Cardiac muscle cell (in vitro differentiated cells and primary cell): ENCODE data around the gene SECTM1. TPM values are rescaled to one million over a fixed set of nuclear protein-coding genes. Genes with fewer than 3 reads are reported as not detected.
A peak's percentile ranks its signal among the peaks of the same experiment; 100 is the strongest.

Source experiments
- DNase-seq, 2 donors: peaks; one replicate each; pipeline versions ENCODE4 v3.0.0 to v3.0.0-alpha.2; 2010 to 2017; ENCODE audit warnings: low read depth in 1 of 2, low spot score in 1 of 2
- H3K27ac ChIP-seq: fragments of 200-600 bp; sonication (generic); 2 replicates; pipeline ENCODE4 v1.5.1; 2016
- H3K27me3 ChIP-seq: fragments of 200-600 bp; sonication (generic); 2 replicates; pipeline ENCODE4 v1.6.0; 2016; ENCODE audit warnings: control low read depth
- H3K36me3 ChIP-seq: fragments of 200-600 bp; sonication (generic); 2 replicates; pipeline ENCODE4 v1.5.1; 2016; ENCODE audit warnings: control low read depth
- H3K4me1 ChIP-seq: fragments of 200-600 bp; sonication (generic); 2 replicates; pipeline ENCODE4 v1.8.1; 2017; ENCODE audit warnings: low read depth, mild to moderate bottlenecking, mixed run types
- H3K4me3 ChIP-seq: fragments of 200-600 bp; sonication (generic); 2 replicates; pipeline ENCODE4 v1.5.1; 2016; ENCODE audit warnings: mild to moderate bottlenecking
- H3K9me3 ChIP-seq: fragments of 200-600 bp; sonication (generic); 2 replicates; pipeline ENCODE4 v1.5.1; 2017; ENCODE audit warnings: low read depth, mild to moderate bottlenecking, control low read depth
- polyA plus RNA-seq: library from polyadenylated mRNA; unstranded; fragments of >200 nt; fragmentation: Nextera tagmentation; extraction: Ambion mirVana; gene quantifications from 2 replicates; pipeline ENCODE4 v1.2.1, GENCODE V29; 2016
- total RNA-seq: library from RNA; depleted of rRNA; stranded (reverse); fragments of >200 nt; gene quantifications from 2 replicates; pipeline ENCODE4 v1.2.3, GENCODE V29; 2016
- TF ChIP-seq, protein P1 (sequence below): IDR thresholded peaks from 2 replicates; pipeline ENCODE4 v1.5.1; 2012; ENCODE audit warnings: low read depth, mild to moderate bottlenecking, low read length

The SECTM1 gene
- total and polyA plus RNA-seq, 2 experiments from 2014 or later, result not detected

DNA sequence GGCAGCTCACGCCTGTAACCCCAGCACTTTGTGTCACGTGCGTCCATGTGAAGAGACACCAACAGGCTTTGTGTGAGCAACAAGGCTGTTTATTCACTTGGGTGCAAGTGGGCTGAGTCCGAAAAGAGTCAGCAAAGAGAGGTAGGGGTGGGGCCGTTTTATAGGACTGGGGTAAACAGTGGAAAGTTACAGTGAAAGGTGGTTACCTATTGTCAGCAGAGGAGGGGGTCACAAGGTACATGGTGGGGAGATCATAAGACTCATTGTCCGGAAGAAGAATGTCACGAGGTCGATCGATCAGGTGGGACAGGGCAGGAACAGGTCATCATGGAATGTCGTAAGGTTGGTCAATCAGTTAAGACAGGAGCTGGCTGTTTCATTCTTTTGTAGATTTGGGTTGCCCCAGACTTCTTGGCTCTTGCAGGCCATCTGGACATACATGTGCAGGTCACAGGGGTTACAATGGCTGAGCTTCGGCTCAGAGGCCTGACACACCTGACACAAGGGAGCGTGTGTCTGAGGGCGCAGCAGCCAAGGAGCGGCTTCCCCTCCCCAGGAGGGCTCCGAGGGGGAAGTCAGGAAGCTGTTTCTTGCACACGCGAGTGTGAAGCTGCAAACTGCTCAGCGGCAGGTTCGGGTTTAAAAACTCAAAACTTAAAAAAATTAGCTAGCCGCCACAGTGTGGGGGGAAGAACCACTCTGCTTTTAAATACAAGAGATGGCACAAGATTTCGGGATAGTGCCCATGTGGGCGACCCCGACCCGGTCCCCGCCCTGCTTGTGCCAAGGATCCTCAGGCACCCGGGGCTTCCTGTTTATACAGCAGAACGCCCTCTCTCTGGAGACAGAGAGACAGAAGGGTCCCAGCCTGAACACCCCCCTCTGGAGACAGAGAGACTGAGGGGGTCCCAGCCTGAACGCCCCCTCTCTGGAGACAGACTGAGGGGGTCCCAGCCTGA is 13.1 kb upstream of the SECTM1 start:
- H3K27ac ChIP-seq, result no peak overlapping the region
- no peaks in the 10 kb centered on the region for H3K4me1 ChIP-seq
- no peak for DNase-seq
- H3K27me3 ChIP-seq, result no peaks in the 10 kb centered on the region
- H3K4me3 ChIP-seq, result no peak overlapping the region
- H3K36me3 ChIP-seq, result no peaks in the 10 kb centered on the region
- TF ChIP-seq, protein P1, sequence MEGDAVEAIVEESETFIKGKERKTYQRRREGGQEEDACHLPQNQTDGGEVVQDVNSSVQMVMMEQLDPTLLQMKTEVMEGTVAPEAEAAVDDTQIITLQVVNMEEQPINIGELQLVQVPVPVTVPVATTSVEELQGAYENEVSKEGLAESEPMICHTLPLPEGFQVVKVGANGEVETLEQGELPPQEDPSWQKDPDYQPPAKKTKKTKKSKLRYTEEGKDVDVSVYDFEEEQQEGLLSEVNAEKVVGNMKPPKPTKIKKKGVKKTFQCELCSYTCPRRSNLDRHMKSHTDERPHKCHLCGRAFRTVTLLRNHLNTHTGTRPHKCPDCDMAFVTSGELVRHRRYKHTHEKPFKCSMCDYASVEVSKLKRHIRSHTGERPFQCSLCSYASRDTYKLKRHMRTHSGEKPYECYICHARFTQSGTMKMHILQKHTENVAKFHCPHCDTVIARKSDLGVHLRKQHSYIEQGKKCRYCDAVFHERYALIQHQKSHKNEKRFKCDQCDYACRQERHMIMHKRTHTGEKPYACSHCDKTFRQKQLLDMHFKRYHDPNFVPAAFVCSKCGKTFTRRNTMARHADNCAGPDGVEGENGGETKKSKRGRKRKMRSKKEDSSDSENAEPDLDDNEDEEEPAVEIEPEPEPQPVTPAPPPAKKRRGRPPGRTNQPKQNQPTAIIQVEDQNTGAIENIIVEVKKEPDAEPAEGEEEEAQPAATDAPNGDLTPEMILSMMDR, result no peak
- H3K9me3 ChIP-seq, result no peaks in the 10 kb centered on the region

- no peaks in the 10 kb centered on the region for H3K9me3 ChIP-seq
- no peaks in the 10 kb centered on the region for H3K36me3 ChIP-seq
- no peak overlapping the region for H3K4me3 ChIP-seq
- no peak for DNase-seq
- no peaks in the 10 kb centered on the region for H3K4me1 ChIP-seq
- TF ChIP-seq, protein P1, result no peak
- no peaks in the 10 kb centered on the region for H3K27me3 ChIP-seq
- peak overlapping the region; percentile 22 for H3K27ac ChIP-seq
Observed at GRCh38 chr17:82345151-82345976, 11.8 kb upstream of the SECTM1 start.

GRCh38 chr17:82344175-82344907 is 10.8 kb upstream of the SECTM1 start:
- no peaks in the 10 kb centered on the region for H3K9me3 ChIP-seq
- TF ChIP-seq, protein P1, result no peak

DNA sequence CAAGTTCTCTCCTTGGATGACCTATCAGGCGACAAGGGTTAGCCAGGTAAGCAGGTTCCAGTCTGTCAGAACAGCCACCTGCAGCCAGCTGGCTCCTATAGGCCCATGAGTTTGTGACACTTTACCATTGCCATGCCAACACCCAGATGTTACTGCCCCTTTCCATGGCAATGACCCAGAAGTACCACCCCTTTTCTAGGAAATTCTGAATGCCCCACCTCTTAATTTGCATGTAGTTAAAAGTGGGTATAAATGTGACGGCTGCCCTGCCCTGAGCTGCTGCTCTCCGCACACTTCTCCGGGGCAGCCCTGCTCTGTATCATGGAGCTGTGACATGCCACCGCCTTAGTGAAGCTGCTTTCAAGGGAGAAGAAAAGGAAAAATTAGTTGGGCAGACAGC is 10.0 kb upstream of the SECTM1 start:
- H3K27me3 ChIP-seq, result peaks cover 9% of the 10 kb centered on the region
- DNase-seq, result no peak
- H3K27ac ChIP-seq, result no peak overlapping the region
- no peaks in the 10 kb centered on the region for H3K4me1 ChIP-seq
- TF ChIP-seq, protein P1, result no peak
- H3K4me3 ChIP-seq, result no peak overlapping the region
- no peaks in the 10 kb centered on the region for H3K36me3 ChIP-seq
- H3K9me3 ChIP-seq, result no peaks in the 10 kb centered on the region

More at GRCh38 chr17:82344175-82344907, 10.8 kb upstream of the SECTM1 start:
- H3K4me1 ChIP-seq, result no peaks in the 10 kb centered on the region
- no peak overlapping the region for H3K27ac ChIP-seq
- H3K4me3 ChIP-seq, result no peak overlapping the region
- H3K36me3 ChIP-seq, result no peaks in the 10 kb centered on the region
- H3K27me3 ChIP-seq, result peaks cover 3% of the 10 kb centered on the region
- no peak for DNase-seq
